ENCODE measurements around the gene RXRA.

- TF ChIP-seq CTCF (IDR thresholded peaks at IDR 0.05), result no peak
- no peak for TF ChIP-seq POLR2A (IDR thresholded peaks at IDR 0.05)
Measured at GRCh38 chr9:134382733-134383132, 56.5 kb downstream of the RXRA start.
